GM18873 (cell line): ENCODE data around the gene WDR7.
"Not testable (repeated sequence)": the region's sequence is repeated elsewhere in the genome, so short reads cannot be mapped to it uniquely, and the experiment has no call there.

Experiments used
- ATAC-seq: cut with Tn5 transposase; IDR thresholded peaks from one replicate; pipeline ENCODE4 v1.9.1; 2021; ENCODE audit warnings: mild to moderate bottlenecking, moderate library complexity, moderate number of reproducible peaks; ENCODE audit not compliant: unreplicated experiment, low FRiP score

WDR7 gene

GRCh38 chr18:56652802-56653201 is 1.6 kb downstream of the WDR7 start:
- ATAC-seq = no peak

DNA sequence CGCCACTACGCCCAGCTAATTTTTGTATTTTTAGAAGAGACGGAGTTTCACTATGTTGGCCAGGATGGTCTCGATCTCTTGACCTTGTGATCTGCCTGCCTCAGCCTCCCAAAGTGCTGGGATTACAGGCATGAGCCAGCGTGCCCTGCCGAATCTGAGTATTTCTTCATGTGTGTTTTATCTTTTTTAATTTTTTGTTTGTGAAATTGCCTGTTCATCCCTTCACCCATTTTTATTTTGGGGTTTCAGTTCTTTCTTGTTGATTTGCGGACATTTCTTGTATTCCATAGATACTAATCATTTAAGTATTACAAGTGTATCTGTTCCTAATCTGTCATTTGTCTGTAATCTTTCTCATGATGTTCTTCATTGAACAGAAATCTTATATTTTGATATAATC is 3.1 kb downstream of the WDR7 start:
- ATAC-seq = not testable (repeated sequence)

GRCh38 chr18:56658261-56658660 is 7.1 kb downstream of the WDR7 start:
- ATAC-seq = no peak

DNA sequence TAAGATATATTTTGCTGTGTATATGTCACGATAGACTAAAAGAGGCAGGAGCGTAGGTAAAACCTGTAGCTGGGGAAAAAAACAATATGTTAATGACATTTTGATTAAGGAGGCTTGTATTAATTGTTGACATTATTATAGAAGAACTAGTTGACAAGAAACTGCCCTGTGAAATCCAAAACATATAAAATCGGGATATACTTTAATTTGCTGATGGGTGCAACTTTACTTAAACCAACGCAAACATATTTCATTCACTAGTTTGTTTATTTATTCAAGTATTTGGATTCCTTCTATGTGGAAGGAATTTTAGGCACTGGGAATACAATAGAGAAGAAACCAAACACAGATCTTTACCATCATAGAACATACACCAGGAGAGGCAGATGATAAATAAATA is 8.0 kb downstream of the WDR7 start:
- ATAC-seq = no peak

GRCh38 chr18:56660655-56661054 is 9.5 kb downstream of the WDR7 start:
- ATAC-seq = no peak

DNA sequence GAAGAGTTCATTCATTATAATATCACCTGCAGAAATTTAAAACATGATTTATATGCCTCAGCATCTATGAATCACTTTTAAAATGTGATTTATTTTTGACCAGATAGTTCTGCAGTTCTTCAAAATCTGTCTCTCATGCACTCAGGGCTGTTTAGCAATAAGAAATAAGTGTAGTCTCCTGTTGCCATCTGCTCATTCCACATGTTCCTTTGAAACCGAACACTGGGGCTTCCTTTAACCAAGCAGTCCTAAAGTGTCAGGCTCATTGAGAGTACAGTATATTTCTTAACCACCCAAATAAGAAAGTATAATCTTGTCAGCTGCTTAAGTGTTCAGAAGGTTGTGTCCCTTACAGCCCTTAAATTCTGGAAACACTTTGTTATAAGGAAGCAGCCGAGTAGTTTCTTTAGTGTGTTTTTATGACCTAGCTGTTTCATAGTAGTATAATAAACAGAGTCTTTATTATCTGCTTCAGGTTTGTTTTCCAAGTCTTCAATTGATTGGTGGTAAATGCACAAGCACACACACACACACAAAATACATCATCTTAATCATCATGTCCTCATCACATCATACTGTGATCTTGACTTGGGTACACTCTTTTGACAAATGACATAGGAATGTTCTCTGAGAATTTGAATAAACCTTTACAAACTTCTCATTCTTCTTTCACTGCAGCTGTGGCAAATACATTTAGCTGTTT is 10.4 kb downstream of the WDR7 start:
- no peak for ATAC-seq

DNA sequence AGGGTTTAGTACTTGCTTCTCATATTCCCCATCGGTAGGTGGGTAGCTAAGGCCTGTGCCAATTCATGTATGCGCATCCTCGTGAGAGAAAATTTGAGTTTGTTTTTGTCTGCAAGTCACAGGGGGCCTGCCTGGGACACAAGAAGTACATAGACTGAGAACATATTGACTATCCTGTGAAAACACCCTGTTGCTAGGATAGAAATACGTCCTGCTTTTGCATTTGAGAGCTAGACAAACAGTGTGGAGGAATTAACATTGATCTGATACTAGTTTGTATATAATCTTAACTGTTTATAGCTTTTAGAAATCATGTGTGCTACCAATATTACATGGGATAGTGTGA is 10.9 kb downstream of the WDR7 start:
- ATAC-seq = no peak

- ATAC-seq = no peak
Observed at GRCh38 chr18:56662502-56662901, 11.3 kb downstream of the WDR7 start.

GRCh38 chr18:56662902-56663301 is 11.7 kb downstream of the WDR7 start:
- no peak for ATAC-seq

- no peak for ATAC-seq
Observed at GRCh38 chr18:56672391-56672790, 21.2 kb downstream of the WDR7 start.

- no peak for ATAC-seq
Observed at GRCh38 chr18:56672981-56673380, 21.8 kb downstream of the WDR7 start.

DNA sequence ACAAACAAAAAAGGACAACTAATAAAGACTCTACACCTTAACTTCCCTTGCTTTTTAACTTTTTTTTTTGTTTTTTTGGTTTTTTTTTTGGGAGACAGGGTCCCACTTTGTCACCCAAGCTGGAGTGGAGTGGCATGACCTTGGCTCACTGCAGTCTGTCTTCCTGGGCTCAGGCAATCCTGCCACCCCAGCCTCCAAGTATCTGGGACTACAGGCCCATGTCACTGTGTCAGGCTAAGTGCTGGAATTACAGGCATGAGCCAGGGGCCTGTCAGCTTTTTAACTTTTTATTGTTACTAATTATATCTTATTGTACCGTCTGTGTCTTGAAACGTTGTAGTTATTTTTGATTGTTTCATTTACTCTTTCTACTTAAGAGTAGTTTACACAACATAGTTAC is 25.5 kb downstream of the WDR7 start:
- ATAC-seq = no peak

DNA sequence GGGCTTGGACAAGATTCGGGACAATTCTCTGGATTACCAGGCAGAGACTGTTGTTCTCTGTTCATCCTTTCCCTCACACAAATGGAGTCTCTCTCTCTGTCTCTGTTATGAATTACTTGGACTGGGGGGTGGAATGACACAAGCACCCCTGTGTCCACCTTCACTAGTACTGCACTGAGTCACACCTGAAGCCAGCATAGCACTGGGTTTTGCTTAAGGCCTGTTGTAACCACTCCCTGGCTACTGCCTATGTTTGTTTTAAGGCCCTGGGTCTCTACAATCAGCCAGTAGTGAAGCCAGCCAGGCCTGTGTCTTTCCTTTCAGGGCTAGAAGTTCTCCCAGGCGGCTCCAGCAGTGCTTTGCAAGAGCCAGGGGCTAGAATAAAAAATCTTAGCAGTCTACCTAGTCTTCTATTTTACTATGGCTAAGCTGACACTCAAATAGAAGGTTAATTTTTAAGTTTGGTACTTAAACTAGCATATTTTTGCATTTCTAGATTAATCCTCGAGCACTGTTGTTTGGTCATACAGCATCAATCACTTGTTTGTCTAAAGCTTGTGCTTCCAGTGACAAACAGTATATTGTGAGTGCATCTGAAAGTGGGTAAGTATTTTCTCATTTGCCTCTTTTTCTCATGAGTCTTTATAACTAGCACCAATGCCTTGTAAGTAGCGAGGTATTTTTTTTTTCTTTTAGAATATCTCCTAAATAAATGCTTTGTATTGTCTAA is 27.8 kb downstream of the WDR7 start:
- ATAC-seq = no peak

- no peak for ATAC-seq
Observed at GRCh38 chr18:56684277-56684676, 33.1 kb downstream of the WDR7 start.

GRCh38 chr18:56691530-56691929 is 40.4 kb downstream of the WDR7 start:
- no peak for ATAC-seq

DNA sequence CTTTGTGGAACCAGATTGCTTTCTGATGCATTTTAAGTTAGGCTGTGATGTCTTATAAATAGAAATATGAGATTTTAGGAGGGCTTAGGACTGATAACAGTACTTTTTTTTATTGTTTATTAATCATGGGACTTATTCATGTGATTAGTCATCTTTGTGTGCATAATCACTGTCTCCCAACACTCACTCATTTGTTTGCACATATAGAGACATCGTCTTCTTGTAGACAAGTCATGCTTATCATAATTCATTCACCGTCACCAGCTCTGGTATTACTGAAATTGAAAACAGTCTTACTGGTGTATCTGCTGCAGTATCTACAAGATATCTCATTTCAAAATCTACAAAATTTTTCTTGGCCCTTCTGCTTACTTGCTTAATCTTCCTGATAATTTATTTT is 45.8 kb downstream of the WDR7 start:
- no peak for ATAC-seq

DNA sequence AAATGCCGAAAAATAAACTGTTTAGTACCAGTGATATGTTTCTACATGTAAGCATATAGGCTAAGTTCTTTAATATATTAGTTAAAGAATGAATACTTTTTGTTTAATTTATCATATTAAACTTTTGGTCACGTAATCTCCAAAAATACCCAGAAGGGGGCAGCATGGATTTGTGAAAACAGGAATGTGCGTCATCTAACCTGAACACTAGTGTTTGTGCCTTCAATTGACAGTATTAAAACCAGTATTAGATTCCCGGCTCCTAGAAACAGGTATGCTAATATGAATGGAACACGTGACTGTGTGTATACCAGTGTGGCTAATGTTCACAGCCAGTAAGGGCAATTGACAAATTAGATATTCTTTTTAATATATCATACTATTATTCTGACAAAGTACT is 51.8 kb downstream of the WDR7 start:
- no peak for ATAC-seq

DNA sequence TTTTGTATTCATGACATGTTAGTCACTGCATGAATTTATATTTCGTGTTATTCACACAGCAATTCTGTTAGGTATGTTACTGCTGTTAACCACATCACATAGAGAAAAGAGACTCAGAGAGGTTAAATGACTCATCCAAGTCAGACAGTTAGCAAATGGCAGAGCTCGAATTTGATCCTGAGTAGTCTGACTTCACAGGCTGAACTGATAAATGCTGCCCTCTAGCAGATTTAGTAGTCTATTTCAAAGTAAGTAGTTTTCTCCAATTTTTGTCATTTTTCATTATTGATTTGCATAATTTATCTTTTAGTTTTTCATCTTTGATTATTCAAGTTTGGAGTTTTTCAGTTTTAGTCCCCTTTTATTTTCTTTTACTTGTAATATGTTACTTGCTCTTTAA is 58.3 kb downstream of the WDR7 start:
- ATAC-seq = peak; percentile 97

DNA sequence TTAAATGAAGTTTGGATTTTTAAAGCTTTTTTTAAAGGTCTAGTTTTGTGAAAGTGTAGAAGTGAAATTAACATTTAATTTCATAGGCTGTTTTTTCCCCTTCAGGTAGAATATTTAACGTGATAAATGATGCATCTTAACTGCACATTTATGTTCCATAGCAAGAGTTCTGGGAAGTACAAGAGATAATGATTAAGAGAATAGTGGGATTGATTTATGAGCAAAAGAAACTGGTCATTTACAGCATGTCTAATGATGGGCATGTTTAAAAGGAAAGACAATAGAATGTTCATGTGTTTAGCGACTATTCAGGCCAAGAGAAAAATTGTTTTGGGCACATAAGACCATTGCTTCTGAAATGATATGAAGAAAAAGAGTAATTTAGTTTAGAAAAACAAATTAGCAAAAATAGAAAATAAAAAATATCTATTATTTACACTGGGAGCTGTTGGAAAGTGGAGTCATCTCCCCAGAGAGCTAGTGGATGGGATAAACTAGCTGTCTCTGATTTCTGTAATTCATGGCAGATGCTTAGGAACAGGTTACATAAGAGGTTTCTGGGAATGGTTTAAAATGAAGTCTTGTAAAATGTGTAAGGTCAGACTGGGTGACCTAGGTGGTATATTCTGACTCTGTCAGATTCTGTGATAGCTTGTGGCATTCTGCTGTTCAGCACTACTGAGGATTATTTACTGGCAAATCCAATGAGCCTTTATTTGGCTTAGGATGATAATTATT is 60.7 kb downstream of the WDR7 start:
- ATAC-seq = no peak

DNA sequence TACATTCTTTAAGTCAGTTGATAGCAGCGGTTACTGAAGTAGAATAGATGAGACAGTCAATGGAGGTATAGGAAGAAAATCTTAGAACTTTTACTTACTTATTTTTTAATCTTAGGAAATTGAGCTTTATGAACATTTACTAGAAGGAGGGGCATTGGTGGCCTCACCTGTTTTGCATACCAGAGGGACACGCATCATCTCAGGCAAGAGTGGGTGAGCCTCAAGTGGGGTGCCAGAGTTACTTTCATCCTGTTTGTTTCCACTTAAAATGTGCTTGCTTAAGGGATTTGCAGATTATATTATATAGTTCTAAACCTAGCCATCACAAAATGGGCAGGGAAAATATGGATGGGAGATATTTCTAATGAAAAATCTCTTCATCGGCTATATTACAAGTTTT is 61.6 kb downstream of the WDR7 start:
- no peak for ATAC-seq

DNA sequence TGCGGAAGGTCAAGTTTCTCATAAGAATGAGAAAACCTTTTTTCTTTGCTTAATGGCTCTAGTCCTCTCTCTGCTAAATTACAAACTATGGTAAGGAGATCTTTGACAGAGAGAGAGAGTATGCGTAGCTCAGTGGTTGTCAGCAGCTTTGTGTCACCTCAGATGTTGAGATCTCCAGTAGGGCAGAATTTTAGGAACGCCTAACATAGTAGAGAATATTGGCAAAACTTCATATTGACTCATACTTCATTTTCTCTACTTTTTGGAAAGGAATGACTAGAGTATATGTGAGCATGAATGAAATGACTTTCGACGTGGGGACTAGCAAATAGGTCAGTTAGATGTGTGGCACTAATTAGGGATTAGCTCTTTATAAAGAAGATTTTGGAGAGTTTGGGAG is 64.0 kb downstream of the WDR7 start:
- no peak for ATAC-seq

GRCh38 chr18:56716692-56717146 is 65.6 kb downstream of the WDR7 start:
- ATAC-seq = no peak
